Measurements from ENCODE around the gene CSNK1E. TPM values are rescaled to one million over a fixed set of nuclear protein-coding genes. Genes with fewer than 3 reads are reported as not detected.

CSNK1E gene
- total and polyA plus RNA-seq, 2 of the 8 experiments (the other 6 are each of a cell fraction or from before 2014, with no cell fraction given), result 247 to 263 TPM

DNA sequence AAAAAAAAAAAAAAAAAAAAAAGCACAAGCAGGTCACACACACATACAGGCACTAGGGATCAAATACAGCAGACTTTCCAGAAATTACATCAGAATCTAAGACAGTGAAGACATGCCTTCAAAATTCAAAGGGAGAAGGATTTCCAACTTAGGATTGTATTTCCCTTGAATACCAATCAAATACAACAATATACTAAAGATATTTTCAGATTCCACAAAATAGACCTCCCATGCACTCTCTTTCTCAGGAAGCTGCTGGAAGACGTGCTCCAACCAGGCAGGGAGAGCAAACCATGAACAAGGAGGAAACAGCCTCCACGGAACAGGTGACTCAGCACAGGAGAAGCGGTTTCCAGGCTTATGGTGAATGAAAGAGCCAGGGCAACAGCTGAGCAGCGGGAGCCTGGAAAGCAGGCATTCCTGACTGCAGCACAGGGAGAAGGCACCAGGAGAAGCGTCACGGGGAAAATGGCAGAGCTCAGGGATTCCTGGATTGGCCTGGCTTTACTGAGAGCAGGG is 76.4 kb downstream of the CSNK1E start (continued):
- TF ChIP-seq SAP30 (IDR thresholded peaks at IDR 0.05; ENCODE audit: insufficient read depth, insufficient replicate concordance, low read length) (no peak), CHD1 (IDR thresholded peaks at IDR 0.05; ENCODE audit: low read depth, low read length) (no peak), EP300 (IDR thresholded peaks at IDR 0.05; ENCODE audit: borderline replicate concordance in 1 of 2, low read depth in 2 of 2, low read length in 2 of 2) (peak in 1 of 2 experiments; percentile 46; a peak in 1 of 3 replicates), TCF12 (IDR thresholded peaks at IDR 0.05; ENCODE audit: low read depth, low read length) (0 out of 2 replicates have a peak, but pooled peaks have one; percentile 57), POU5F1 (IDR thresholded peaks at IDR 0.05; ENCODE audit: low read depth, low read length) (no peak), CREB1 (IDR thresholded peaks at IDR 0.05) (no peak), FOSL1 (IDR thresholded peaks at IDR 0.05; ENCODE audit: insufficient read depth, low read depth, low read length) (no peak), RAD21 (IDR thresholded peaks at IDR 0.05 in 1 of 2, conservative IDR thresholded peaks at IDR 0.05 in 1 of 2; ENCODE audit: low read depth in 2 of 2, low read length in 2 of 2) (peak in 1 of 2 experiments; percentile 21; a peak in 2 of 4 replicates), SUZ12 (IDR thresholded peaks at IDR 0.05; ENCODE audit: low read length) (no peak), JUN (IDR thresholded peaks at IDR 0.05; ENCODE audit: low read depth, low read length) (no peak), EGR1 (IDR thresholded peaks at IDR 0.05; ENCODE audit: borderline replicate concordance, low read depth, low read length) (no peak), GABPA (IDR thresholded peaks at IDR 0.05; ENCODE audit: borderline replicate concordance, insufficient read depth, low read length) (peak; percentile 69; the same call in 1 of the 2 replicates), ATF3 (IDR thresholded peaks at IDR 0.05; ENCODE audit: insufficient read depth, low read depth, low read length) (no peak), CHD2 (IDR thresholded peaks at IDR 0.05; ENCODE audit: low read length) (no peak), ASH2L (IDR thresholded peaks at IDR 0.05; ENCODE audit: low read length) (peak; percentile 27), TEAD4 (IDR thresholded peaks at IDR 0.05; ENCODE audit: low read depth, low read length) (peak; percentile 81), SRF (IDR thresholded peaks at IDR 0.05; ENCODE audit: low read depth, low read length) (no peak), HDAC2 (IDR thresholded peaks at IDR 0.05; ENCODE audit: borderline replicate concordance in 1 of 2, low read depth in 2 of 2, low read length in 2 of 2) (peak in 1 of 2 experiments; percentile 69; a peak in 1 of 4 replicates), CEBPB (IDR thresholded peaks at IDR 0.05; ENCODE audit: low read depth, low read length) (no peak), NRF1 (IDR thresholded peaks at IDR 0.05; ENCODE audit: low read depth, low read length) (no peak), MAFK (IDR thresholded peaks at IDR 0.05; ENCODE audit: low read depth, low read length) (peak; percentile 91; the same call in 1 of the 2 replicates)
- TF ChIP-seq, protein P1, sequence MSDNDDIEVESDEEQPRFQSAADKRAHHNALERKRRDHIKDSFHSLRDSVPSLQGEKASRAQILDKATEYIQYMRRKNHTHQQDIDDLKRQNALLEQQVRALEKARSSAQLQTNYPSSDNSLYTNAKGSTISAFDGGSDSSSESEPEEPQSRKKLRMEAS (IDR thresholded peaks at IDR 0.05), result peak; percentile 44; the same call in 1 of the 2 replicates
- TF ChIP-seq, protein P2, sequence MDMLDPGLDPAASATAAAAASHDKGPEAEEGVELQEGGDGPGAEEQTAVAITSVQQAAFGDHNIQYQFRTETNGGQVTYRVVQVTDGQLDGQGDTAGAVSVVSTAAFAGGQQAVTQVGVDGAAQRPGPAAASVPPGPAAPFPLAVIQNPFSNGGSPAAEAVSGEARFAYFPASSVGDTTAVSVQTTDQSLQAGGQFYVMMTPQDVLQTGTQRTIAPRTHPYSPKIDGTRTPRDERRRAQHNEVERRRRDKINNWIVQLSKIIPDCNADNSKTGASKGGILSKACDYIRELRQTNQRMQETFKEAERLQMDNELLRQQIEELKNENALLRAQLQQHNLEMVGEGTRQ (IDR thresholded peaks at IDR 0.05; ENCODE audit: low read length), result 0 out of 2 replicates have a peak, but pooled peaks have one; percentile 5

All from H1 (cell line).